HEK293 (cell line): ENCODE measurements around the gene TSGA10IP.

ENCODE experiments used
- ATF2 ChIP-seq: fragments of 450-650 bp; formaldehyde crosslinking; IDR thresholded peaks from 2 replicates; pipeline ENCODE4 v1.5.1; 2016; ENCODE audit warnings: missing biosample characterization, missing genetic modification characterization, low read depth
- FEZF1 ChIP-seq: fragments of 450-650 bp; formaldehyde crosslinking; IDR thresholded peaks from 2 replicates; pipeline ENCODE4 v1.5.1; 2016; ENCODE audit warnings: missing biosample characterization, missing genetic modification characterization
- HIC1 ChIP-seq: fragments of 450-650 bp; formaldehyde crosslinking; IDR thresholded peaks from 2 replicates; pipeline ENCODE4 v1.5.1; 2016; ENCODE audit warnings: missing biosample characterization, missing genetic modification characterization
- KLF16 ChIP-seq: fragments of 450-650 bp; formaldehyde crosslinking; IDR thresholded peaks from 2 replicates; pipeline ENCODE4 v1.5.1; 2017; ENCODE audit warnings: missing biosample characterization, missing genetic modification characterization
- MYNN ChIP-seq: fragments of 450-650 bp; formaldehyde crosslinking; IDR thresholded peaks from 2 replicates; pipeline ENCODE4 v1.5.1; 2016; ENCODE audit warnings: missing biosample characterization, missing genetic modification characterization, borderline replicate concordance
- SALL2 ChIP-seq: fragments of 450-650 bp; formaldehyde crosslinking; IDR thresholded peaks from 2 replicates; pipeline ENCODE4 v1.5.0; 2017; ENCODE audit warnings: missing biosample characterization, mild to moderate bottlenecking, missing genetic modification characterization, borderline replicate concordance
- SP2 ChIP-seq: fragments of 450-650 bp; formaldehyde crosslinking; IDR thresholded peaks from 2 replicates; pipeline ENCODE4 v1.5.1; 2016; ENCODE audit warnings: missing biosample characterization, missing genetic modification characterization
- WT1 ChIP-seq: fragments of 450-650 bp; formaldehyde crosslinking; IDR thresholded peaks from 2 replicates; pipeline ENCODE4 v1.5.1; 2016; ENCODE audit warnings: missing biosample characterization, missing genetic modification characterization
- YY2 ChIP-seq: fragments of 450-650 bp; formaldehyde crosslinking; IDR thresholded peaks from 2 replicates; pipeline ENCODE4 v1.5.1; 2016; ENCODE audit warnings: missing biosample characterization, missing genetic modification characterization
- ZBTB26 ChIP-seq: fragments of 450-650 bp; formaldehyde crosslinking; optimal IDR thresholded peaks from 2 replicates; pipeline ENCODE3; 2016; ENCODE audit warnings: missing biosample characterization, mild to moderate bottlenecking, missing genetic modification characterization
- ZEB2 ChIP-seq: fragments of 450-650 bp; formaldehyde crosslinking; IDR thresholded peaks from 2 replicates; pipeline ENCODE4 v1.5.1; 2016; ENCODE audit warnings: missing biosample characterization, missing genetic modification characterization
- ZNF112 ChIP-seq: fragments of 450-650 bp; formaldehyde crosslinking; IDR thresholded peaks from 2 replicates; pipeline ENCODE4 v1.5.0; 2017; ENCODE audit warnings: missing biosample characterization, missing genetic modification characterization
- ZNF324 ChIP-seq: fragments of 450-650 bp; formaldehyde crosslinking; IDR thresholded peaks from 2 replicates; pipeline ENCODE4 v1.5.1; 2016; ENCODE audit warnings: missing biosample characterization, missing genetic modification characterization
- ZNF366 ChIP-seq: fragments of 450-650 bp; formaldehyde crosslinking; conservative IDR thresholded peaks from 2 replicates; pipeline ENCODE4 v1.5.1; 2016; ENCODE audit warnings: missing biosample characterization, missing genetic modification characterization
- ZNF416 ChIP-seq: fragments of 450-650 bp; formaldehyde crosslinking; IDR thresholded peaks from 2 replicates; pipeline ENCODE4 v1.5.1; 2016; ENCODE audit warnings: missing biosample characterization, missing genetic modification characterization
- ZNF48 ChIP-seq: fragments of 450-650 bp; formaldehyde crosslinking; IDR thresholded peaks from 2 replicates; pipeline ENCODE4 v1.5.1; 2016; ENCODE audit warnings: missing biosample characterization, missing genetic modification characterization
- ZNF501 ChIP-seq: fragments of 450-650 bp; formaldehyde crosslinking; IDR thresholded peaks from 2 replicates; pipeline ENCODE4 v1.5.1; 2016; ENCODE audit warnings: missing biosample characterization, missing genetic modification characterization
- ZNF513 ChIP-seq: fragments of 450-650 bp; IDR thresholded peaks from 2 replicates; pipeline ENCODE4 v1.5.1; 2018; ENCODE audit warnings: missing biosample characterization, missing genetic modification characterization
- ZNF843 ChIP-seq: fragments of 450-650 bp; formaldehyde crosslinking; IDR thresholded peaks from 2 replicates; pipeline ENCODE4 v1.5.1; 2016; ENCODE audit warnings: missing biosample characterization, missing genetic modification characterization
- ZSCAN5A ChIP-seq: fragments of 450-650 bp; formaldehyde crosslinking; IDR thresholded peaks from 2 replicates; pipeline ENCODE4 v1.5.1; 2016; ENCODE audit warnings: missing biosample characterization, missing genetic modification characterization
- TF ChIP-seq, protein P1 (sequence below): fragments of 450-650 bp; formaldehyde crosslinking; IDR thresholded peaks from 2 replicates; pipeline ENCODE4 v1.5.1; 2016; ENCODE audit warnings: missing biosample characterization, missing genetic modification characterization
- TF ChIP-seq, protein P2 (sequence below): fragments of 450-650 bp; formaldehyde crosslinking; IDR thresholded peaks from 2 replicates; pipeline ENCODE4 v1.5.1; 2016; ENCODE audit warnings: missing biosample characterization, missing genetic modification characterization
- TF ChIP-seq, protein P3 (sequence below): fragments of 450-650 bp; formaldehyde crosslinking; IDR thresholded peaks from 2 replicates; pipeline ENCODE4 v1.5.1; 2017; ENCODE audit warnings: missing biosample characterization, missing genetic modification characterization
- TF ChIP-seq, protein P4 (sequence below): fragments of 450-650 bp; formaldehyde crosslinking; IDR thresholded peaks from 2 replicates; pipeline ENCODE4 v1.5.1; 2017; ENCODE audit warnings: missing biosample characterization, missing genetic modification characterization

TSGA10IP gene

DNA sequence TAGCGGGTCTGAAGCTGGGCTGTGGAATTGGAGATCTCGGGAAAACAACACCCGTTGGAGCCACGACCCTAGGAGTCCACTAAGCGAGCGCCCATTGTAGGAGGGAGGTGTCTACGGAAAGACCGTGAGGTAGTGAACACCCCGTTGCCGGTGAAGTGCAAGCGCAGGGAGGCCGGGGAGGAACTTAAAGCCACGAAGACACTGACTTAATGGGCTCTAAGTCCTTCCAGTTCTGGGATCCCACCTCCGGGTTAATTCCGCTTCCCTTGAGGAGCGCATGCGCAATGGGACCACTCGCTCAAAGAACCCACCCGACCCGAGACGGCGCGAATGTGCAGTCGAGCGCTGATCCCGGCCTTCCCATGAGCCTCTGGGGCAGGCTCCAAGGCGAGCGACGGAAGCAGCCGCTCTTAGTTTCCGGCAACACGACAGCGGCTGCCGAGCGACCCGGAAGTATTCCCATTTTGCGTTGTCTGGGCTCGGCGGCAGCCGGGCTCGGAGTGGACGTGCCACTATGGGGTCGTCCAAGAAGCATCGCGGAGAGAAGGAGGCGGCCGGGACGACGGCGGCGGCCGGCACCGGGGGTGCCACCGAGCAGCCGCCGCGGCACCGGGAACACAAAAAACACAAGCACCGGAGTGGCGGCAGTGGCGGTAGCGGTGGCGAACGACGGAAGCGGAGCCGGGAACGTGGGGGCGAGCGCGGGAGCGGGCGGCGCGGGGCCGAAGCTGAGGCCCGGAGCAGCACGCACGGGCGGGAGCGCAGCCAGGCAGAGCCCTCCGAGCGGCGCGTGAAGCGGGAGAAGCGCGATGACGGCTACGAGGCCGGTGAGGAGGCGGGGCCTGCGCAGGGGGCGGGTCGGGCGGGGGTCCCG lies 16.2 kb downstream of the TSGA10IP start, which contains the start of gene SART1 (continued):
- TF ChIP-seq ZSCAN5A (tag by site-specific recombination) (no peak), ZNF843 (tag by site-specific recombination) (no peak), YY2 (peak; percentile 41; the same call in 1 of the 2 replicates), WT1 (0 out of 2 replicates have a peak, but pooled peaks have one; percentile 1), ZNF366 (tag by site-specific recombination) (no peak), ZNF416 (tag by site-specific recombination) (no peak), ZBTB26 (tag by site-specific recombination) (peak; percentile 90), SALL2 (tag by site-specific recombination) (no peak), ZNF48 (tag by site-specific recombination) (no peak), ZNF112 (no peak), FEZF1 (tag by site-specific recombination) (no peak), KLF16 (no peak), MYNN (tag by site-specific recombination) (no peak), ZNF501 (peak; percentile 55; the same call in 1 of the 2 replicates), SP2 (tag by site-specific recombination) (peak; percentile 88), ZNF513 (tag by site-specific recombination) (no peak), ATF2 (tag by site-specific recombination) (no peak), HIC1 (tag by site-specific recombination) (no peak), ZNF324 (no peak), ZEB2 (tag by site-specific recombination) (peak; percentile 65)
- TF ChIP-seq, protein P1, sequence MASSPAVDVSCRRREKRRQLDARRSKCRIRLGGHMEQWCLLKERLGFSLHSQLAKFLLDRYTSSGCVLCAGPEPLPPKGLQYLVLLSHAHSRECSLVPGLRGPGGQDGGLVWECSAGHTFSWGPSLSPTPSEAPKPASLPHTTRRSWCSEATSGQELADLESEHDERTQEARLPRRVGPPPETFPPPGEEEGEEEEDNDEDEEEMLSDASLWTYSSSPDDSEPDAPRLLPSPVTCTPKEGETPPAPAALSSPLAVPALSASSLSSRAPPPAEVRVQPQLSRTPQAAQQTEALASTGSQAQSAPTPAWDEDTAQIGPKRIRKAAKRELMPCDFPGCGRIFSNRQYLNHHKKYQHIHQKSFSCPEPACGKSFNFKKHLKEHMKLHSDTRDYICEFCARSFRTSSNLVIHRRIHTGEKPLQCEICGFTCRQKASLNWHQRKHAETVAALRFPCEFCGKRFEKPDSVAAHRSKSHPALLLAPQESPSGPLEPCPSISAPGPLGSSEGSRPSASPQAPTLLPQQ, result peak; percentile 25; the same call in 1 of the 2 replicates
- TF ChIP-seq, protein P2, sequence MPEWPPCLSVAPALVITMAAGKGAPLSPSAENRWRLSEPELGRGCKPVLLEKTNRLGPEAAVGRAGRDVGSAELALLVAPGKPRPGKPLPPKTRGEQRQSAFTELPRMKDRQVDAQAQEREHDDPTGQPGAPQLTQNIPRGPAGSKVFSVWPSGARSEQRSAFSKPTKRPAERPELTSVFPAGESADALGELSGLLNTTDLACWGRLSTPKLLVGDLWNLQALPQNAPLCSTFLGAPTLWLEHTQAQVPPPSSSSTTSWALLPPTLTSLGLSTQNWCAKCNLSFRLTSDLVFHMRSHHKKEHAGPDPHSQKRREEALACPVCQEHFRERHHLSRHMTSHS (tag by site-specific recombination), result no peak
- TF ChIP-seq, protein P3, sequence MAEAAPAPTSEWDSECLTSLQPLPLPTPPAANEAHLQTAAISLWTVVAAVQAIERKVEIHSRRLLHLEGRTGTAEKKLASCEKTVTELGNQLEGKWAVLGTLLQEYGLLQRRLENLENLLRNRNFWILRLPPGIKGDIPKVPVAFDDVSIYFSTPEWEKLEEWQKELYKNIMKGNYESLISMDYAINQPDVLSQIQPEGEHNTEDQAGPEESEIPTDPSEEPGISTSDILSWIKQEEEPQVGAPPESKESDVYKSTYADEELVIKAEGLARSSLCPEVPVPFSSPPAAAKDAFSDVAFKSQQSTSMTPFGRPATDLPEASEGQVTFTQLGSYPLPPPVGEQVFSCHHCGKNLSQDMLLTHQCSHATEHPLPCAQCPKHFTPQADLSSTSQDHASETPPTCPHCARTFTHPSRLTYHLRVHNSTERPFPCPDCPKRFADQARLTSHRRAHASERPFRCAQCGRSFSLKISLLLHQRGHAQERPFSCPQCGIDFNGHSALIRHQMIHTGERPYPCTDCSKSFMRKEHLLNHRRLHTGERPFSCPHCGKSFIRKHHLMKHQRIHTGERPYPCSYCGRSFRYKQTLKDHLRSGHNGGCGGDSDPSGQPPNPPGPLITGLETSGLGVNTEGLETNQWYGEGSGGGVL (tag by site-specific recombination), result no peak
- TF ChIP-seq, protein P4, sequence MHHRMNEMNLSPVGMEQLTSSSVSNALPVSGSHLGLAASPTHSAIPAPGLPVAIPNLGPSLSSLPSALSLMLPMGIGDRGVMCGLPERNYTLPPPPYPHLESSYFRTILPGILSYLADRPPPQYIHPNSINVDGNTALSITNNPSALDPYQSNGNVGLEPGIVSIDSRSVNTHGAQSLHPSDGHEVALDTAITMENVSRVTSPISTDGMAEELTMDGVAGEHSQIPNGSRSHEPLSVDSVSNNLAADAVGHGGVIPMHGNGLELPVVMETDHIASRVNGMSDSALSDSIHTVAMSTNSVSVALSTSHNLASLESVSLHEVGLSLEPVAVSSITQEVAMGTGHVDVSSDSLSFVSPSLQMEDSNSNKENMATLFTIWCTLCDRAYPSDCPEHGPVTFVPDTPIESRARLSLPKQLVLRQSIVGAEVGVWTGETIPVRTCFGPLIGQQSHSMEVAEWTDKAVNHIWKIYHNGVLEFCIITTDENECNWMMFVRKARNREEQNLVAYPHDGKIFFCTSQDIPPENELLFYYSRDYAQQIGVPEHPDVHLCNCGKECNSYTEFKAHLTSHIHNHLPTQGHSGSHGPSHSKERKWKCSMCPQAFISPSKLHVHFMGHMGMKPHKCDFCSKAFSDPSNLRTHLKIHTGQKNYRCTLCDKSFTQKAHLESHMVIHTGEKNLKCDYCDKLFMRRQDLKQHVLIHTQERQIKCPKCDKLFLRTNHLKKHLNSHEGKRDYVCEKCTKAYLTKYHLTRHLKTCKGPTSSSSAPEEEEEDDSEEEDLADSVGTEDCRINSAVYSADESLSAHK (tag by site-specific recombination), result no peak
